HG03354 (cell line): Measurements from ENCODE around the gene KLHL12.

Experiments
- ATAC-seq: cut with Tn5 transposase; IDR thresholded peaks from one replicate; pipeline ENCODE4 v1.9.1; 2021; ENCODE audit warnings: mild to moderate bottlenecking; ENCODE audit not compliant: unreplicated experiment, poor library complexity, severe bottlenecking

The KLHL12 gene

DNA sequence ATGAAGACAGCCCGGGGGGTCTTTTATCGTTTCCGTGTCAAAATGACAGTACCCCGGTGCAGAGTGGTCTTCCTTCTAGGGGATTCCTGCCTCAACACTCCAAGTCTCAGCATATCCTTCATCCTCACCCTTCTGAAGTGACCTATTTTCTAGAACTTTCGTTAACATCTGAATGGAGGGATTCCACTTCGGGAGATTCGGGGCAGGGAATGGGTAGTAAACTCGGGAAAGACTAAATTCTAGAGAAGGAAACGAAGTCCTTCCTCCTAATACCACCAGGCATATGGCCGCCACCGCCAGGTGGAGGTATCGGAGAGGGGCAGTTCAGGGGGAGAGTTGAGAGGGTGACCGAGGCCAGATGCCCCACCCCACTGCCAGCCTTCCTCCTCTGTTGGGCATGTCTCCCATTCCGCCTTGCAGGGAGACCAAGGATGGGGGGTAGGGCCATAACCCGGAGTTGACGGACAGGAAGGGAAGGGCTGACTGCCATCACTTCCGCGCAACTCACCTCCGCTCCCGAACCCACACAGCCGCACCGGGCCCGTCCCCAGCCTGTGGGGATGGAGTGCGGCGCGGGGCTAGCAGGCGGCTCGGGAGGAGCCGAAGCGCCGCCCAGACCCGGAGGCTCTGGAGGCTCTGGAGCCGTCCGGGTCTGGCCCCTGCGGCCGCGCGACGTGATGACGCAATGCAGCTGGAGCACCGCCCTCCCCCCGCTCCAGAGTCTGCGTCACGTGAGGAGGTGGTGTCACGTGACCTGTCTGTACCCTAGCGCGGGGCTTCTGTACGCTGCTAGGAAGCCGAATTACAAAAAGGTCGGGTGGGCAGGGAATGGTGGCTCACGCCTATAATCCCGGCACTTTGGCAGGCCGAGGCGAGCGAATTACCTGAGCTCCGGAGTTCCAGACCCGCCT is at the start of gene KLHL12:
TSS of gene KLHL12 (minus strand) at position 654 of the 911 bp plus-strand sequence. CDS start 2,072 bp downstream, outside the sequence.
- peak; percentile 92 for ATAC-seq

DNA sequence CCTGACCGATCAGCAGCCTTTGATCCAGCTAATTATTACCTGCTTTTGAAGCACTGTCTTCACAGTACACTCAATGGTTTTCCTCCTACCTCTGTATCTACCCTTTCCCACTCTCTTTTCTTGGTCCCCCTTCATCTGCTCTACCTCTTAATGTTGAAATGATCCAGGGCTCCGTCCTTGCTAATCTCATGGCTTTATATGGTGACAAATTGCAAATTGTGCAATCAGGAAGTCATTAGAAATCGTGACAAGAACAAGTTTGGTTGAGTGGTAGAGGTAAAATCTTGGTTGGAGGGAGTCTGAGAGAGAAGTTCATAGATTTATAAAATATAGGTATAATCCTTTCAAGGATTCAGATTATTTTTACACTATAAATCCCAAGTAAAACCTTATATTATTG is 49.6 kb upstream of the KLHL12 start:
- no peak for ATAC-seq

DNA sequence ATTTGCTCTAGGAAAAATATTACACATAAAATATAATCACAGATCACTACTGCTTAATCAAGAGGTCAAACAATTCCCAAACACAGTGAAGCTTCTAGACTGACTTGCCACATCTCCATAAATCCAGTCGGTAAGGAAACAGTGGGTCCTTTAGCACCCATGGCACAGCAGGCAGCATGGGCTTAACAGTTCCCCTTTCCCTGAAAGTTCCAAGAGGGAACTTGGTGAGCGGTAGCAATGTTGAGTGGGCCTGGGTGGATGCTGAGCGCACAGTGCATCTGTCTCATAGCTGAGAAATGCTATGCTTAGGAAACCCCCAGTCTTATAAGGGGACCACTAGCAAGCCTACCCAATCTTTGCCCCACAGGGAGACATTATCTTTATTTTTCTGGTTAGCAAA is 47.8 kb upstream of the KLHL12 start:
- no peak for ATAC-seq

DNA sequence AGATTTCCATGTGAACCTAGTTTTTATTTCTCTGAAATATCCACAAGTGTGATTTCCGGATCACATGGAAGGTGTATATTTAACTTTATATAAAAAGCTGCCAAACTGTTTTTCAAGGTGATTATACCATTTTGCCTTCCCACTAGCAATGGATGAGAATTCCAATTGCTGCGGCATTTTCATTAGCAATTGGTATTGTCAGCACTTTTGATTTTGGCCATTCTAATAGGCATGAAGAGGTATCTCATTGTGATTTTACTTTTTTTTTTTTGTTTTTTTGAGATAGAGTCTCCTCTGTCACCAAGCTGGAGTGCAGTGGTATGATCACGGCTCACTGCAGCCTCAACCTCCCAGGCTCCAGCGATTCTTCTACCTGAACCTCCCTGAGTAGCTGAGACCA is 45.0 kb upstream of the KLHL12 start:
- no peak for ATAC-seq

DNA sequence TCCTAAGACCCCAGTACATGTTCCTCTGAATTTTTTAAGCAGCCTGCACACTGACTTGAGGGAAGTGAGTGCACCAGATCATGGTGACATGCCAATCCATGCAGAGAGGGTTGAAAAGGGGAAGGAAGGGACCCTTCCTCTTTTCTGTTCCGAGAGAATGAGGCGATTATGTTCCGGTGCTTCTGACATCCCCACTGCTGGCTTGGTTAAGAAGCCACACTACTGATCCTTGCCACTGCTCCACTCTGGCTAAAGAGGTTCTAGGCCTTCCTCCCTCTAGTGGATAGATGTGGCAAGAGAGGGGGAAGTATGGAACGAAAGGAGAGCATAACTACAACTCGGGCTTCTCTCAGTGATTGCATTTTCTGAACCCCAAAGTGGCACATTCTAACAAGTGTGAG is 41.9 kb upstream of the KLHL12 start:
- ATAC-seq, result peak; percentile 70

DNA sequence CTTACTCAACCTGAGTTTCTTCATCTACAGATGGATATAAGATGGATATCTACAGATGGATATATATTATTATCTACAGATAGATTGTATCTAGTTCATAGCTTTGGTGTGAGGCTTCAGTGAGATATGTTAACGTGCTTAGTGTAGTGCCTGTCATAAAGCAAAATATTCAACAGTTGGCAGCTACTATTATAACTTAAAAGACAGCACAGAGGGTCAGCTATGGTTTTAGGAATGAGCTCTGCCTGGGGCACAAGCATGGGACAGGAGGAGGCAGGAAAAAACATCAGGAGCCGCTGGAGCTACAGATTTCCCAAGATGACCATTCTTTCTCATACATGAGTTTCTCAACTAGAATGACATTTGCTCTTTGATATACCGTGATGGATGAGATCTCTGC is 41.3 kb upstream of the KLHL12 start:
- ATAC-seq, result no peak

DNA sequence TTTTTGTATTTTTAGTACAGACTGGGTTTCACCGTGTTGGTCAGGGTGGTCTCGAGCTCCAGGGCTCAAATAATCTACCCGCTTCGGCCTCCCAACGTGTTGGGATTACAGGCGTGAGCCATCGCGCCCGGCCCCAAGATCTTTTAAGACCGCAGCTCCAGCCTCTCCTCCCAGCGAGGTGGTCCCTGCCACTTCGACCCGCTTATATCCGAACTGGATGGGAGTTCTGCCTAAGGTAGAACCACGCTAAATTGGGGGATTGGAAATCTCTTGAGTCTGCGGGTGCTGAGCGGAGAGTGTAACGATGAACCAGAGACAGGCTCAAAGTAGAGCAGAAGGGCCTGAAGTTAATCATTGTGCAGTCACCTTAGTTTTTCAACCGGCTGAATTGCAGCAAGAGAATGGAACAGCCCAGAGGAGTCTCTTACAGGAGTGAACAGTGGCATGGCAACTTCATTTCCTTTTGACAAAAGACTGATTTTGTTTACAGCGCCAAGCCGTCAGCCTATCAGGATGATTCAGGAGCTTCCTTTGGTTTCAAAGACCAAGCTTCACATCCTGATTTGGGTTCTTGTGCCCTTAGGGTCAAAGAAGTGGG is 40.7 kb upstream of the KLHL12 start:
- ATAC-seq, result peak; percentile 23

DNA sequence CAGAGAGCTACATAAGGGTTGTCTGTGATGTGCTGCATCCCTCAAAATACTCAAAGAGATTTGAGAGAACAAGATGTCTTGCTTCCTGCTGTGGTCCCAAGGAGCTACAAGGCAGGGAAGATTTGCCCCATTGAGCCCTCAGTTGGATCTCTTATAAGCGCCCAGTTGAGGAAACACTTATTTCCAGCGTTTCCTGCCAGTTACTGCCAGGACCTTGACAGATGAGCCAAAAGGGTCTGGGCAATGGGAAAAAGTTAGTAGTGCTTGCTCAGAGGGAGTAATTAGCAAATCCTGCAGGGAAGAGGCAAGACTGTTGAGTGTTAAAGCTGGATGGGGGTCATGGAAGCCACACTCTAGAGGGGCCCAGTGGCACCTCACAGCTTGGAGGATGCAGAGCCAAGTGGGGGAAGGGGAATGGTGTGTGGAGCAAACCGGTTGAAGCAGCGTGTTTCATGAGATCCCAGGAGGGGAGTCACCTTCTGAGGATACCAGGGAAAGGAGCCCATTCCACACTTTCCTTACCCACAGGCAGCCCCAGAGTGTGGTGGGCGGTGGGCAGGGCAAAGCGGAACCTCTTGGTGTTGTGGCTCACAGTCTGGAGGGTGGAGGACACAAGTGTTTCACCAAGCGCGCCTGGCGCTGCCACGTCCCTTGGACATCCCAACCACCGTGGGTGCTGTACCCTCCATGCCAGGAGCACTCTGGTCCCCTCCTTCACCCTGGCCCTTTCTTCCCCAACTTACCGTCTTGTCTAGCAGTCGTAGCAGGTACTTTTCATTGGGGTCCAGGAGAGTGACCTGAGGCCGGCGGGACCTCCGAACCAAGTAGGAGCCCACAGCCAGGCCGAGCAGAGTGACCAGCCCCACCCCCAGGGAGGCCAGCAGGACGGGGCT is 39.2 kb upstream of the KLHL12 start:
- ATAC-seq, result no peak

DNA sequence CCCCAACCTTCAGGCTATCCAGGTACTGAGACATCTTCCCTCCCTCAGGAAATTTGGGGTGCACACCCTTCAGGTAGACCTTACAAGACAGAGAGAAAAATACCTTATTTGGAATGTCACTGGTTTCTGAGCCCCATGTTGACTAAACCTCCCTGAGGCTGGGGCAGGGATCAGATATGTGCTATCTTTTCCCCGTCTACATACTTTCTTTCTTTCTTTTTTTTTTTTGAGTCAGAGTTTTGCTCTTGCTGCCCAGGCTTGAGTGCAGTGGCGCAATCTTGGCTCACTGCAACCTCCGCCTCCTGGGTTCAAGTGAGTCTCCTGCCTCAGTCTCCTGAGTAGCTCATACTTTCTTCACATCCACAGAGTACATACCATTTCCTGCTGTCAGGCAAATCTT is 38.4 kb upstream of the KLHL12 start:
- no peak for ATAC-seq

DNA sequence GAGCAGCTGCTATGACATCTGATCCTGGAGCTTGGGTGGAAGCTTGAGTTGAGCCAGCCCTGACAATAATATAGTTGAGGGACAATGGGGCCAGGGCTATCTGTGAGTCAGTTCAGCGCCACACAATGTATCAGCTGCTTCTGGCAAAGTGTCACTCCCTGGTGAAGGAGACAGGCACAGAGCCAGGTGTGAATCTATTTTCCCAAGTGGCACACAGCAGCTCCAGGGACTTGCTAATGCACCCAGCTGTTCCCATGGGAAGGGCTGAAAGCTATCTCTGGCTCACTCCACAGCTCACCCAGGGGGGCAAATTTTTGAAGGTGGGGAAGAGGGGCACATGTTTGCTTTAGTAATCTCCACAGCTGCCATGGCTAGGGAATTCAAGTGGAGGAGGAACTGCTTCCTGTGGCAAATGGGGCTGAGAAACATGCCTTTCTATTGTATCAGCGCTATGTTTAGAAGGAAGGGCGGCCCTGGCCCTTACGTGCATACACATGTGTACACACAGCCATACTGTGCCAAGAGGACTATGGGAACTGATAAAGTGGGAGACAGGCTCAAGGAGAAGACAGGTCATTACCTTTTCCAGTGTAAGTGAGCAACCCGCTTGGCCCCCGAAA is 37.9 kb upstream of the KLHL12 start:
- no peak for ATAC-seq

DNA sequence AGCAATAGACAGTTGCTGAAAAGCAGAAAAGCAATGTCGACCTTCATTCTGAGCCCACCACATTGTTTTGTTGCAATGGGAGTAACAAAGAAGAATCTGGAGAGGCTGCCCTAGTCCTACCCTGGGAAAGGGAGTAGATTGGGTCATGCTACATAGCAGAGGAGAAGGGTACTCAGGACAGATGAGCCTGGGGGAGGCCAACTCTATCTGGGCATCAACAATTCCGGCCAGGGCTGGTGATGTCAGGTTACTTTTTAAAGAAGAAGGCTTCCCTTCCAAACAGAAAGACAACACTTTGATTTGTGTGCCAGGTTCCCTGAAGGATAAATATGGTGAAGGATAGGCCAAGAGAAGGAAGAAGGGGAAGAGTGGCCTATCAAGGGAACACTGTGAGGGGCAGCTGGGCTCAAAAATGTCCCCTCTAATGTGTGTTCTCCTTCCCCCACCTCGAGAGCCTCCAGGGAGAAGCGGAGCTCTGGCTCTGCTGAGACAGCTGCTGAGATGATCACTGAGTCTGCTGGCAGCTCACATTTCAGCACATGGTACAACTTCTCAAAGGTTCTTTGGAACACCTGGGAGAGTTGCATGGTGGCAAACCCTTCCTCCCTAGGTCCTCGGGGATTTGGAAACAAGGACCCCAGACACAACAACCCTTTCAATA is 34.3 kb upstream of the KLHL12 start:
- no peak for ATAC-seq

DNA sequence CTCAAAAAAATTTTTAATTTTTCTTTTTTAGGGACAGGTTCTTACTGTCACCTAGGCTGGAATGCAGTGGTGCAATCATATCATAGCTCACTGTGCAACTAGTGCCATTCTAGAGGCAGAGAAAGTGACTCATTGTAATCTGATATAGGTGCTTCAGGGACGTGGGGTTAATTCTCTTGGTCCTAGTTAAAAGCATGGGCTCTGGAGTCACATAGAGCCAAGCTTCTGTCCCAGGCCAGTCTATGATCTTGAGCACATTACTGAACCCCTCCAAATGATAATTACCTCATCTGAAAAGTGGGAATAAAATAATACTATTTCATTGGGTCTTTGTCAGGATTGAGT is 32.2 kb upstream of the KLHL12 start:
- no peak for ATAC-seq

DNA sequence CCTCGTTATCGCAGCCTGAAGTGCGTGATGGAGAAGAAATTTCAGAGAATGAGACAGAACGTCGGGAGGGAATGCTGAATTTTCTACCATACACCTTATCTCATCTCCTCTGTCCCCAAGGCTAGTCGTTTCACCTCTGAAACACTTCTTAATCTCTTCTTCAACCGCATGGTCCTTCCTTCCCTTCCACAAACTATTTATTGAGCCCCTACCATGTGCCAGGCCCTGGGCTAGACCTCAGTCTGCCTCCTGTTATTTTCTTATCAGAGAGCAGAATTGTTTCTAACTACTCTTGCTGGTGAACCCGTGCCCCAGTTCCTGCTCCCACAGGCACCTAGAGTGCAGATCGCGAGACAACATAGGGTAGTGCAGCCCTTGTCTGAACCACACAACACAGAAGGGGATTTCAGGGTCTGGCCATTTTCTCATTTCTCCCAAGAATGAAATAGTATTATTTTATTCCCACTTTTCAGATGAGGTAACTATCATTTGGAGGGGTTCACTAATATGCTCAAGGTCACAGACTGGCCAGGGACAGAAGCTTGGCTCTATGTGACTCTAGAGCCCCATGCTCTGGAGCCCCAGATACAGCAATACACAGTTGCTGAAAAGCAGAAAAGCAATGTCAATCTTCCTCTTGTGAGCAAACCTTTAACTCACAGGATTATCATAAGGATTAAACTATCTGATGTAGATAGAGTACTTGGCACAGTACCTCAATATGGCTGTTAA is 31.7 kb upstream of the KLHL12 start:
- peak; percentile 1 for ATAC-seq

DNA sequence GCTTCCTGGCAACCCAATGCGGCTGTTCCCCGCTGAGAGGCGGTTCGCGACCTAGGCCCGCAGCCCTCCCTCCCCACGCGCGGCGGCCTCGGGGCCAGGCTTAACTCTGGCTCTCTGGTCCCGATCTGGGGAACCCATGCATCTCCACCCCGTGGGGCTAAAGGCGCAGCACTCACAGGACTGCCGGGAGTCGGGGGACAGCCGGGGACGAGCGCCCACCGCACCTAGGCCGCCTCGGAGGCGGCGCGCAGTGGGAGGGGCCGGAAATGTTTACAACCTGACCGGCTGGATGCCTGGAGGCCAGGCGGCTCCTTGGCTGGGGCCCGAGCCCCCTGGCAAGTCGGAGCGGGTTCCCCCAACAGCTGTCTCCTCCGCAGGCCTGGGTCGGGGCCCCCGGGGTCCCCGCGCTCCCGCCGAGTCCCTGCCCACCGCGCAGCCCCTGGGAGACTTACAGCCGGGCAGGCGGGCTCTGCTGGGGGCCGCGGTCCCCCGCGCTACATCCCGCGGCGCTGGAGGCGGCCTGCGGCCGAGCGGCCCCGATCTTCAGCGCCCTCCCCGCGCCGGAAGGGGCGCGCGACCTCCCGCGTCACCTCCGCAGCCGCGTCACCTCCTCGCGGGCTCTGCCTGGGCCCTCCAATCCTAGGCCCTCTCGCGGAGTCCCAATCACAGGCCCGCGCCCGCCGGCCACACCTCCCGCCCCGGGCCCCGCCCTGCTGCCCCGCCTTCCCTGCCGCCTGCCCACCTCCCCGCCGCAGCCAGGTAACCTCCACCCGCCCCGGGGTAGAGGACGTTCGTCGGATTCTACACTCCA is 30.9 kb upstream of the KLHL12 start, which contains the start of gene ADIPOR1:
TSS of gene ADIPOR1 (minus strand) at position 580 of the 811 bp plus-strand sequence. CDS start 7,242 bp downstream, outside the sequence.
- ATAC-seq, result peak; percentile 98

DNA sequence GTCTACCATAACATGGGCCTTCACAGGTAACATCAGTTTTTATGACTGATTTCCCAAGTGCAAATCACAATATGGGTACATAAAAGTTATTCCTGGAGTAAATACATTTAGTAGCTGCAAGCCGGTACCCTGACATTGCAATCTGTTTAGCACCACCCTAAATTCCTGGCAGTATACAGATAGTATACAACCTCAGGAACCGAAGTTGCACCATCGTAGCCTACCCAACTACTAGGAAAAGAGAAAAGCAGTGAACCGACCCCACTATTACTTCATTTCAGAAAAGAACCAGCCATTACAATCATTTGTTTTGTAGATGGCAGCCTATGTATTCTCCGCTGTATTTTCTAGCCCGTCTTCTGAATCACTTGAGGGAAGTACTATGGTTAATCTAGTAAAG is 29.9 kb upstream of the KLHL12 start:
- no peak for ATAC-seq

DNA sequence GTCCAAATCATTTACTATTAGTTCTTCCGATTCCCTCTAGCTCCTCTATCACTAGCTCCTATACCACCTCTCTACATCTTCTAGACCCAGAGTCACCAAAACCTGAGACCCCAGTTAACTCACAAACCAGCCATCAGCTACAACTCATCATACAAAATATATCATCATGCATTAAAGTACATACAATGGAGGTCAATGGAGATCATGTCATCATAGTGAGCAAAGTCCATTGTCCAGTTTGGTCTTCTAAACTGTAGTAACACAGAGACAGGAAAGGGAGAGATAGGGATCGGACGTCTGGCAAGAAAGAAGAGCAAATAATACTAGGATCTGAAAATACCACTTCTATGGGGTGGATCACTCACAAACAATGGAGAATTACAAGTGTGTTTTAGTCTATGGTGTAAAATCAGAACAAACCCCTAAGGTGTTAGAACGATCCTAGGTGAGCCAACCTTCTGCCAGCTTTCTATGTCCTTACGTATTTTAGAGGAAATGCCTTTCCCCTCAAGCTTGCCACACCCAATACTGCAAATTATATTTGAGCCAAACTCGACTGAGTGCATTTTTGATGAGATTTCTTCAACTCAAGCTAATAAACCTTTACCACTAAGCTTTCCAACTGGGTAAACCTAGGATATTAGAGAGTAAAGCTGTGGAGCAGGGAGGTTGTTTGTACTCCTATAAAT is 27.2 kb upstream of the KLHL12 start:
- no peak for ATAC-seq

DNA sequence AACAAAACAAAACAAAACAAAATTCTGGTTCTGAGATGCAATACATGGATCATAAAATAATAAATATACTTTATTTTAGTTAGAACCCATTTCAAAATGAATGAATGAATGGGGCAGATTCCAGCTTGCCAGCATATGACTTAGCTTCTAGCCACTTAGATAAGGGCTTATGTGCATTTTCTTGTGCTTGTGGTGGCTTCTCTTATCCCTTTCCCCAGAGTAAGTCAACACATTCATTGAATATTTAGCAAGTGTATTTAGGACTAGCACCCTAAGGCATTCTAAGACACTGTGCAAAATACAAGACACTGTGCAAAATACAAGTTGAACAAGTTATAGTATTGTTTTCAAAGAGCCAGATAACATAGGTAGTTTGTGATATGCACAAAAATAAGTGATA is 26.4 kb upstream of the KLHL12 start:
- ATAC-seq, result no peak
